ENCODE results near the gene ZBTB46. TPM values are rescaled to one million over a fixed set of nuclear protein-coding genes. Genes with fewer than 3 reads are reported as not detected.

Gene ZBTB46
- total RNA-seq, 1 donor from 2014 or later = 23.7 TPM

DNA sequence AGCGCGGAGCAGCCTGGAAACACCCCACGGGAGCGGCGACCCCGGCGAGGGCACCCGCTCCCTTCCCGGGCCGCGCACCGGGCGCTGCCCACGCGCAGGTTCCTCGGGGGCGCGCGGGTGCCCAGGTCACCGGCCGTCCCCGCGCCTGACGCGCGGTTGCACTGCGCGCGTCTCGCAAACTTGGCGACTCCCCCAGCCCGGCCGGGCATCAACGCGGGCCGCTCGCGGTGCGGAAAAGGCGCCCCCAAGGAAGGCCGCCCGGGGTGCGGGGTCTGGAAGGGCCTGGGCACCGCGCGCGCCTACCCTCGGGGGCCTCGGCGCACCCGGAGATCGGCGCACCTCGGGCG lies 555 bp upstream of the ZBTB46 start:
- H3K4me1 Mint-ChIP-seq = peaks cover 33% of the 10 kb centered on the region
- no peaks in the 10 kb centered on the region for H3K36me3 Mint-ChIP-seq (ENCODE audit: low read depth)
- H3K9me3 Mint-ChIP-seq = no peaks in the 10 kb centered on the region
- no peak for DNase-seq (ENCODE audit: low read depth, low spot score)
- no peak overlapping the region for H3K27ac Mint-ChIP-seq (ENCODE audit: unreplicated experiment)
- H3K27me3 Mint-ChIP-seq (ENCODE audit: low read depth) = peaks cover 14% of the 10 kb centered on the region
- no peak overlapping the region for H3K4me3 Mint-ChIP-seq
- TF ChIP-seq, protein P1, sequence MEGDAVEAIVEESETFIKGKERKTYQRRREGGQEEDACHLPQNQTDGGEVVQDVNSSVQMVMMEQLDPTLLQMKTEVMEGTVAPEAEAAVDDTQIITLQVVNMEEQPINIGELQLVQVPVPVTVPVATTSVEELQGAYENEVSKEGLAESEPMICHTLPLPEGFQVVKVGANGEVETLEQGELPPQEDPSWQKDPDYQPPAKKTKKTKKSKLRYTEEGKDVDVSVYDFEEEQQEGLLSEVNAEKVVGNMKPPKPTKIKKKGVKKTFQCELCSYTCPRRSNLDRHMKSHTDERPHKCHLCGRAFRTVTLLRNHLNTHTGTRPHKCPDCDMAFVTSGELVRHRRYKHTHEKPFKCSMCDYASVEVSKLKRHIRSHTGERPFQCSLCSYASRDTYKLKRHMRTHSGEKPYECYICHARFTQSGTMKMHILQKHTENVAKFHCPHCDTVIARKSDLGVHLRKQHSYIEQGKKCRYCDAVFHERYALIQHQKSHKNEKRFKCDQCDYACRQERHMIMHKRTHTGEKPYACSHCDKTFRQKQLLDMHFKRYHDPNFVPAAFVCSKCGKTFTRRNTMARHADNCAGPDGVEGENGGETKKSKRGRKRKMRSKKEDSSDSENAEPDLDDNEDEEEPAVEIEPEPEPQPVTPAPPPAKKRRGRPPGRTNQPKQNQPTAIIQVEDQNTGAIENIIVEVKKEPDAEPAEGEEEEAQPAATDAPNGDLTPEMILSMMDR (conservative IDR thresholded peaks at IDR 0.05) = no peak

DNA sequence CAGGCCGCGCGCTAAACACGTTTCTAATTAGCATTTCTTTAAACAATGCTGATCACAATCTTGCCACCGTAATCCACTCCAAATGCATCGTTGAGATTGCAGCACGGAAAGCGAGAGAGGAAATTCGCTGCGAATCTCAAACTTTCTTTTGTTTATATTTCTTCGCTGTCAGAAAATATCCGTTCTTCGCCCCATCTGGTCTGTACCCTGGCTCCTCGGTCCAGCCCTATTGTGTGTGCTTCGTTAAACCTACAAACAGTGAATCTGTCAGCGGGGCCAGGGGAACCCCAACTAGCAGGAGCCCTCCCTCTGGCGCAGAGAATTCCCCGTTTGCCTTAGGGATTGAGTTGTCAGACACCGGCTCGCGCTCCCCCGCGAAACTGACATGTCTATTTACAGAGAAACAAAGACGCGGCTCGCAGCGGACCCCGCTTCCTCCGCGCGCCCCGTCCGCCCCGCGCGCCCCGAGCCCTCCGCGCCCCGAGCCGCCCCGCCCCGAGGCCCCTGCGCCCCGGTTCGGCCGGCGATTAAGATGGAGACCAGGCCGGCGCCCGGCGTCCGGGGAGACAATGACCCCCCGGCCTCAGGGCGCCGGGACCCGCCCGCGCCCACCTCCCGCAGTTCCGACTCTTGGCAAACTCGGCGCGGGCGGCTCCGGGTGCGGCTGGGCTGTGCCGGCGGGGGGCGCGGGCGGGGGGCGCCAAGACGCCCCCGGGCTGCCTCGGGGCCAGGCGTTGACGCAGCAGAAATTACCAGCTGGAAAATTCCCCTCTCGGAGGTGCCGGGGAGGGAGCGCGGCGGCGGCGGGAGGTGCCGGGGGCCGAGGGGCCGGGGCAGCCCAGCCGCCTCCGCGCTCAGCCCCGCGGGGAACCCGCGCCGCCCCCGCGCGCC lies 874 bp downstream of the ZBTB46 start:
- Mint-ChIP-seq H3K4me3 (peak overlapping the region; percentile 90), H3K27ac (ENCODE audit: unreplicated experiment) (peak overlapping the region; percentile 15)

DNA sequence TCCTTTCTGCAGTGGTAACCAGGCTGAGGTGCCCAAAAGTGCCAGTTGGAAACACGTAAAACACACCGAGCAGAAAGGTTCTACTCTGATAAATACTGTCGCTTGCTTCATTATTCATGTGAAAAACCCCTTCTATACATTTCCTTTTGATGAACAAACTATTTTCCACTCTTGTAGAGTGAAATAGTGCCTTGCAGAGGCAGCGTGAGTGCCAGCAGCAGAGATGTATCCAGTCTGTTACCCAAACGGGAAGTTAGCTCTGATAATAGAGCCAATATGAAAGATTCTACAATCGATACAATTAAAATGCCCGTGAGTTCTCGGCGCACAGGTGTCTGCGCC lies 1.5 kb downstream of the ZBTB46 start:
- peak overlapping the region; percentile 15 for H3K27ac Mint-ChIP-seq (ENCODE audit: unreplicated experiment)

More for the DNA sequence above, 874 bp downstream of the ZBTB46 start:
- H3K9me3 Mint-ChIP-seq = no peaks in the 10 kb centered on the region
- TF ChIP-seq, protein P1 (conservative IDR thresholded peaks at IDR 0.05) = no peak
- no peak for DNase-seq (ENCODE audit: low read depth, low spot score)
- H3K4me1 Mint-ChIP-seq = peaks cover 44% of the 10 kb centered on the region
- H3K27me3 Mint-ChIP-seq (ENCODE audit: low read depth) = peaks cover 14% of the 10 kb centered on the region
- H3K36me3 Mint-ChIP-seq (ENCODE audit: low read depth) = no peaks in the 10 kb centered on the region

DNA sequence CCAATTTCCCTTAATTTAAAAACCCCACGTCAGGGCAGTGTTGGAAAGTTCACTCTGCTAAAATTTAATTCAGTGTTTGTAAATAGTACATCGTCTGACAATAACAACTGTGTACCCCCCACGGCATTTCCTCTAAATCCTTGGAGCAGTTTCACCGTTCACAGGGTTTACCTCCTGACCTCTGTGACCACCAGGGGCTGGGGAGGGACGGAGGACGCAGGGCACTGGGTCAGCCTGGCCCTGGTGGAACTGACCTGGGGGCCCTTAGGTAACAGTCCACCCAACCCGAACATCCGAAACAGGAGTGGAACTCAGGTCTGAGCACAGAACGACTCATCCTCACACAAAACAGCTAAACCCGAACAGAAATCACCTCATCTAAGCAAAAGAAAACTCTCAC lies 2.1 kb downstream of the ZBTB46 start:
- H3K27me3 Mint-ChIP-seq (ENCODE audit: low read depth) = peaks cover 14% of the 10 kb centered on the region
- DNase-seq (ENCODE audit: low read depth, low spot score) = no peak
- TF ChIP-seq, protein P1 (conservative IDR thresholded peaks at IDR 0.05) = peak; percentile 9
- no peak overlapping the region for H3K27ac Mint-ChIP-seq (ENCODE audit: unreplicated experiment)
- no peaks in the 10 kb centered on the region for H3K9me3 Mint-ChIP-seq
- H3K4me1 Mint-ChIP-seq = peaks cover 41% of the 10 kb centered on the region
- peak overlapping the region; percentile 90 for H3K4me3 Mint-ChIP-seq
- no peaks in the 10 kb centered on the region for H3K36me3 Mint-ChIP-seq (ENCODE audit: low read depth)

More for the DNA sequence above, 1.5 kb downstream of the ZBTB46 start:
- no peaks in the 10 kb centered on the region for H3K9me3 Mint-ChIP-seq
- peak overlapping the region; percentile 90 for H3K4me3 Mint-ChIP-seq
- H3K27me3 Mint-ChIP-seq (ENCODE audit: low read depth) = peaks cover 14% of the 10 kb centered on the region
- no peak for DNase-seq (ENCODE audit: low read depth, low spot score)
- TF ChIP-seq, protein P1 (conservative IDR thresholded peaks at IDR 0.05) = no peak
- no peaks in the 10 kb centered on the region for H3K36me3 Mint-ChIP-seq (ENCODE audit: low read depth)
- peaks cover 39% of the 10 kb centered on the region for H3K4me1 Mint-ChIP-seq

DNA sequence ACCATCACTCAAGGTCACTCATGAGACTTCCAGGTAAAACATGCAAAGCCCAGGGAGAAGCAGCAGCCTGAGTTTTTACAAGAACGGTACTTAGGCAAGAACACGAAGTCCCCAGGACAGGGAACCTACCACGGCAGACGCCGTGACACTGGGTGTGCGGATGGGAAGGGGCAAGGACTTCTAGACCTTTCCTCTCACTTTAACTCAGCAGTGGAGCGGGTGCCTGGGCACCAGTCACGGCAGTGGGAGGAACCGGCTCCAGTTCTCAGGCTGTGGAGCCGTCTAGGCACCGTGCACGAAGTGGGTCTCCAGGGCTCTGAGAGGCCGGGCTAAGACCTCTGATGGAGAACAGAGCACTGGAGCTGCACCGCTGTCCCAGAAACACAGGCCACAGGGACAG lies 2.5 kb downstream of the ZBTB46 start:
- TF ChIP-seq, protein P1 (conservative IDR thresholded peaks at IDR 0.05) = no peak
- H3K27ac Mint-ChIP-seq (ENCODE audit: unreplicated experiment) = no peak overlapping the region
- no peaks in the 10 kb centered on the region for H3K9me3 Mint-ChIP-seq
- peaks cover 14% of the 10 kb centered on the region for H3K27me3 Mint-ChIP-seq (ENCODE audit: low read depth)
- H3K36me3 Mint-ChIP-seq (ENCODE audit: low read depth) = no peaks in the 10 kb centered on the region
- peak overlapping the region; percentile 90 for H3K4me3 Mint-ChIP-seq
- peaks cover 43% of the 10 kb centered on the region for H3K4me1 Mint-ChIP-seq
- no peak for DNase-seq (ENCODE audit: low read depth, low spot score)

Data from neural crest cell (in vitro differentiated cells).